ENCODE data around the gene NFKBIE. TPM values are rescaled to one million over a fixed set of nuclear protein-coding genes. Genes with fewer than 3 reads are reported as not detected.
A peak's percentile ranks its signal among the peaks of the same experiment; 100 is the strongest.

Gene NFKBIE
- total and polyA plus RNA-seq, 2 of the 13 experiments (the other 11 are each of a cell fraction or from before 2014, with no cell fraction given), result 6.7 to 14.5 TPM

GRCh38 chr6:44245912-44246662 is 19.3 kb downstream of the NFKBIE start (continued):
- TF ChIP-seq NR2F6 (IDR thresholded peaks at IDR 0.05) (no peak), NR2F6 (CRISPR knock-in tag; IDR thresholded peaks at IDR 0.05) (peak; percentile 32; the same call in 1 of the 2 replicates), REXO4 (CRISPR knock-in tag; IDR thresholded peaks at IDR 0.05; ENCODE audit: borderline replicate concordance) (no peak), SMARCC2 (IDR thresholded peaks at IDR 0.05) (no peak), ZFP37 (CRISPR knock-in tag; IDR thresholded peaks at IDR 0.05; ENCODE audit: borderline replicate concordance) (peak; percentile 67), ASH2L (IDR thresholded peaks at IDR 0.05; ENCODE audit: insufficient read length, low read depth, low read length) (no peak), SOX6 (IDR thresholded peaks at IDR 0.05) (no peak), SOX6 (CRISPR knock-in tag; IDR thresholded peaks at IDR 0.05) (peak; percentile 61; the same call in 1 of the 2 replicates), ZNF775 (CRISPR knock-in tag; IDR thresholded peaks at IDR 0.05; ENCODE audit: borderline replicate concordance) (no peak), HNRNPK (IDR thresholded peaks at IDR 0.05; ENCODE audit: low read depth, low read length, poor library complexity, severe bottlenecking) (peak; percentile 85), ADNP (CRISPR knock-in tag; IDR thresholded peaks at IDR 0.05) (no peak), ZNF550 (CRISPR knock-in tag; IDR thresholded peaks at IDR 0.05; ENCODE audit: borderline replicate concordance) (no peak; the same call in 1 of the 2 replicates), FOXP1 (IDR thresholded peaks at IDR 0.05) (no peak), FOXP1 (CRISPR knock-in tag; IDR thresholded peaks at IDR 0.05) (peak; percentile 57; the same call in 1 of the 2 replicates), AGO2 (optimal IDR thresholded peaks at IDR 0.05; ENCODE audit: low read depth, low read length) (peak; percentile 67), MAFK (conservative IDR thresholded peaks at IDR 0.05 in 1 of 2, IDR thresholded peaks at IDR 0.05 in 1 of 2; ENCODE audit: low read length in 2 of 2) (no peak), ZNF672 (CRISPR knock-in tag; IDR thresholded peaks at IDR 0.05) (0 out of 2 replicates have a peak, but pooled peaks have one; percentile 77), ZNF121 (CRISPR knock-in tag; IDR thresholded peaks at IDR 0.05) (peak; percentile 88), SETDB1 (CRISPR knock-in tag; IDR thresholded peaks at IDR 0.05; ENCODE audit: borderline replicate concordance) (no peak), SIX4 (CRISPR knock-in tag; IDR thresholded peaks at IDR 0.05) (no peak), NR0B2 (CRISPR knock-in tag; IDR thresholded peaks at IDR 0.05) (peak; percentile 89), ZNF687 (CRISPR knock-in tag; IDR thresholded peaks at IDR 0.05) (peak; percentile 94), ZNF567 (CRISPR knock-in tag; IDR thresholded peaks at IDR 0.05; ENCODE audit: borderline replicate concordance) (no peak; the same call in 1 of the 2 replicates), ZBTB26 (CRISPR knock-in tag; IDR thresholded peaks at IDR 0.05; ENCODE audit: borderline replicate concordance) (peak; percentile 35; the same call in 1 of the 2 replicates), ZFP41 (CRISPR knock-in tag; IDR thresholded peaks at IDR 0.05; ENCODE audit: borderline replicate concordance) (peak; percentile 16; the same call in 1 of the 2 replicates), ZSCAN21 (CRISPR knock-in tag; IDR thresholded peaks at IDR 0.05; ENCODE audit: borderline replicate concordance) (peak; percentile 66; the same call in 1 of the 2 replicates)

All from HepG2 (cell line).